Suprapubic skin (tissue), 4 donors: ENCODE measurements around the gene NME7.

Source experiments
- CTCF ChIP-seq, 2 donors: fragments of 200-600 bp in 1 of 2; fragments of 450-650 bp in 1 of 2; sonication (generic) in 1 of 2; IDR thresholded peaks; one replicate each; pipeline ENCODE4 v1.5.1; 2016 to 2019; ENCODE audit warnings: antibody characterized with exemption in 2 of 2, mild to moderate bottlenecking in 1 of 2, moderate library complexity in 1 of 2
- POLR2A ChIP-seq, 2 donors: fragments of 450-650 bp; IDR thresholded peaks; one replicate each; pipeline ENCODE4 v1.6.1; 2017; ENCODE audit warnings: antibody characterized with exemption in 2 of 2, mild to moderate bottlenecking in 2 of 2, moderate library complexity in 2 of 2
- POLR2AphosphoS5 ChIP-seq, 3 donors: sonication (generic); formaldehyde crosslinking; IDR thresholded peaks; one replicate each; pipeline ENCODE4 v1.6.1; 2017; ENCODE audit warnings: antibody characterized with exemption in 3 of 3

- TF ChIP-seq CTCF (IDR thresholded peaks at IDR 0.05) (no peak), POLR2A (IDR thresholded peaks at IDR 0.05) (no peak), POLR2AphosphoS5 (IDR thresholded peaks at IDR 0.05) (no peak)
Measured at GRCh38 chr1:169100651-169101088, 266.9 kb downstream of the NME7 start.
